HepG2 (cell line): ENCODE data around the gene MIDN. TPM values are rescaled to one million over a fixed set of nuclear protein-coding genes. Genes with fewer than 3 reads are reported as not detected.

ENCODE experiments used
- KAT2B ChIP-seq: fragments of 150-350 bp; IDR thresholded peaks from 2 replicates; pipeline ENCODE4 v1.6.1; 2014; ENCODE audit warnings: low read depth, low read length, borderline replicate concordance
- KIAA2018 ChIP-seq: sonication (generic); formaldehyde crosslinking; IDR thresholded peaks from 2 replicates; pipeline ENCODE4 v1.5.0; 2020; ENCODE audit warnings: mild to moderate bottlenecking, missing genetic modification reagents, borderline replicate concordance
- KLF12 ChIP-seq: sonication (generic); formaldehyde crosslinking; IDR thresholded peaks from 2 replicates; pipeline ENCODE4 v1.4.0; 2020; ENCODE audit warnings: missing genetic modification reagents, borderline replicate concordance
- MED1 ChIP-seq: sonication (generic); formaldehyde crosslinking; IDR thresholded peaks from 2 replicates; pipeline ENCODE4 v1.4.0; 2020; ENCODE audit warnings: missing genetic modification reagents
- NCOA2 ChIP-seq: sonication (generic); formaldehyde crosslinking; IDR thresholded peaks from 2 replicates; pipeline ENCODE4 v1.8.0; 2022; ENCODE audit warnings: inconsistent platforms
- NR1H2 ChIP-seq: sonication (generic); formaldehyde crosslinking; IDR thresholded peaks from 2 replicates; pipeline ENCODE4 v1.8.1; 2022; ENCODE audit warnings: low read depth, missing genetic modification reagents, borderline replicate concordance
- POLR2G ChIP-seq: fragments of 200-400 bp; formaldehyde crosslinking; IDR thresholded peaks from 2 replicates; pipeline ENCODE4 v1.6.1; 2018; ENCODE audit warnings: mild to moderate bottlenecking, low read depth, low read length, moderate library complexity
- REL ChIP-seq: sonication (generic); formaldehyde crosslinking; conservative IDR thresholded peaks from 2 replicates; pipeline ENCODE4 v1.8.0; 2022; ENCODE audit warnings: mild to moderate bottlenecking, missing genetic modification reagents, moderate library complexity
- TFDP1 ChIP-seq: IDR thresholded peaks from 2 replicates; pipeline ENCODE4 v1.6.1; 2016; ENCODE audit warnings: missing compliant biosample characterization, missing genetic modification reagents, borderline replicate concordance
- ZBTB33 ChIP-seq: sonication (generic); formaldehyde crosslinking; IDR thresholded peaks from 2 replicates; pipeline ENCODE4 v1.4.0; 2020; ENCODE audit warnings: missing genetic modification reagents
- ZFP41 ChIP-seq: sonication (generic); formaldehyde crosslinking; IDR thresholded peaks from 2 replicates; pipeline ENCODE4 v1.4.0; 2020; ENCODE audit warnings: mild to moderate bottlenecking, missing genetic modification reagents, borderline replicate concordance
- ZNF224 ChIP-seq: sonication (generic); formaldehyde crosslinking; IDR thresholded peaks from 2 replicates; pipeline ENCODE4 v1.5.0; 2020; ENCODE audit warnings: mild to moderate bottlenecking, missing genetic modification reagents
- ZNF572 ChIP-seq: sonication (generic); formaldehyde crosslinking; IDR thresholded peaks from 2 replicates; pipeline ENCODE4 v1.5.1; 2020; ENCODE audit warnings: mild to moderate bottlenecking, missing genetic modification reagents
- ZNF713 ChIP-seq: sonication (generic); formaldehyde crosslinking; IDR thresholded peaks from 2 replicates; pipeline ENCODE4 v1.4.0; 2020; ENCODE audit warnings: mild to moderate bottlenecking, missing genetic modification reagents
- polyA plus RNA-seq, 8 experiments: library from polyadenylated mRNA; depleted of rRNA in 3 of 8; stranded (reverse) in 7 of 8; unstranded in 1 of 8; fragments of >200 nt; fragmentation: Illumina TruSeq in 4 of 8; extraction: Trizol in 4 of 8; gene quantifications; 2 replicates each; pipeline versions ENCODE4 v1.2.1 to v1.2.3, GENCODE V29; 2011 to 2016; ENCODE audit warnings: low read depth in 4 of 8, missing spikeins in 1 of 8, mixed read lengths in 1 of 8; ENCODE audit not compliant: insufficient read depth in 1 of 8
- total RNA-seq, 5 experiments: library from RNA; depleted of rRNA; stranded (reverse); fragments of >200 nt; fragmentation: Illumina TruSeq; extraction: Trizol; gene quantifications; 2 replicates each; pipeline ENCODE4 v1.2.3, GENCODE V29; 2016; ENCODE audit warnings: low read depth in 1 of 5
- TF ChIP-seq, protein P1 (sequence below): sonication (generic); formaldehyde crosslinking; conservative IDR thresholded peaks from 2 replicates; pipeline ENCODE4 v1.8.1; 2023; ENCODE audit warnings: missing genetic modification reagents

MIDN gene
- total and polyA plus RNA-seq, 2 of the 13 experiments (the other 11 are each of a cell fraction or from before 2014, with no cell fraction given) = 8.4 to 18.0 TPM

DNA sequence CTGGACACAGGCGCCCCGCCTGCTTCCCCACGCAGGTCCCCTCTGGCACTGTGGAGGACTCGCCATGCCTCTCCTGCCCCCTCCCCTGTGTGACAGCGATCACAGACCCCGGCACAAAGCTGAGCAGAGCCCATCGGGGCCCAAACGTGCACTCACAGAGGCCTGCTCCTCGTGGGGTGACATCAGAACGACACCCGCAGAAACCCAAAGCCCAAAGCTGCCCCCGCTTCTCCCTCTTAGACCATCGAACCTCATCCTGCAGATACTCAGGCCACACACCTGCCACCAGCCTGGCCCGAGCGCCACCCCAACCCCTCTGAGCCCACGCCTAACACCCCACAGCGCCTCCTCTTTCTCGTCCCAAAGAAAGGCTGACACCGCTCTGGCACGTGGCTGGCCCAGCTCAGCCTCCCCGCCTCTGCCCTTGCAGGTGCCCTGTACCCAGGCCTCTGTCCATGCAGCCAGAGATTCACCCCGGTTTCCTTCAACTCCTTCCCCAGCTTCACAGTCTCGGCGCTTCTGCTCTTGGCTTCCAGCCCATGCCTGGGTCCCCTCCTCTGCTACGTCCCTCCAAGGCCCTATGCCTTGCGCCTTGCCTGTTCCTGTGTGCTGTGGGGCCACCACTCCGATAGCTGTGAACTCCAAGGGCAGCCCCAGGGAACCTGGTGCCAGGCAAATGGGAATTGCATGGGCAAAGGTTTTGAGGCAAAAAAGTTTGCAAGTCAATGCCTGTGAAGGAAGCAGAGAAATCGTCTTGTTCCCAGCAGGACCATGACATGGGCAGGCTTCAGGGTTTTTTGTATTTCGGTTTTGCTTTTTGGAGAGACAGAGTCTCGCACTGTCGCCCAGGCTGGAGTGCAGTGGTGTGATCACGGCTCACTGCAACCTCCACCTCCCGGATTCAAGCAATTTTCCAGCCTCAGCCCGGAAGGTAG is 9.7 kb upstream of the MIDN start (continued):
- TF ChIP-seq KLF12 (CRISPR knock-in tag) (no peak), KIAA2018 (no peak), ZBTB33 (CRISPR knock-in tag) (0 out of 2 replicates have a peak, but pooled peaks have one; percentile 1), ZNF572 (CRISPR knock-in tag) (peak; percentile 76; the same call in 1 of the 2 replicates), POLR2G (no peak), REL (no peak), NR1H2 (CRISPR knock-in tag) (no peak), TFDP1 (CRISPR knock-in tag) (peak; percentile 48; the same call in 1 of the 2 replicates), NCOA2 (CRISPR knock-in tag) (no peak), KAT2B (no peak), ZNF224 (CRISPR knock-in tag) (no peak), ZNF713 (CRISPR knock-in tag) (no peak), MED1 (peak; percentile 40; the same call in 1 of the 2 replicates), ZFP41 (CRISPR knock-in tag) (0 out of 2 replicates have a peak, but pooled peaks have one; percentile 59)
- TF ChIP-seq, protein P1, sequence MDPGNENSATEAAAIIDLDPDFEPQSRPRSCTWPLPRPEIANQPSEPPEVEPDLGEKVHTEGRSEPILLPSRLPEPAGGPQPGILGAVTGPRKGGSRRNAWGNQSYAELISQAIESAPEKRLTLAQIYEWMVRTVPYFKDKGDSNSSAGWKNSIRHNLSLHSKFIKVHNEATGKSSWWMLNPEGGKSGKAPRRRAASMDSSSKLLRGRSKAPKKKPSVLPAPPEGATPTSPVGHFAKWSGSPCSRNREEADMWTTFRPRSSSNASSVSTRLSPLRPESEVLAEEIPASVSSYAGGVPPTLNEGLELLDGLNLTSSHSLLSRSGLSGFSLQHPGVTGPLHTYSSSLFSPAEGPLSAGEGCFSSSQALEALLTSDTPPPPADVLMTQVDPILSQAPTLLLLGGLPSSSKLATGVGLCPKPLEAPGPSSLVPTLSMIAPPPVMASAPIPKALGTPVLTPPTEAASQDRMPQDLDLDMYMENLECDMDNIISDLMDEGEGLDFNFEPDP = 0 out of 2 replicates have a peak, but pooled peaks have one; percentile 56
